NT2/D1 (cell line): ENCODE data around the gene ASPG.

Source experiments
- DNase-seq: peaks from one replicate; pipeline ENCODE4 v3.0.0-alpha.2; 2011; ENCODE audit warnings: low read depth, low spot score
- H3K27me3 ChIP-seq: 2 replicates; pipeline ENCODE4 v1.6.0; 2011; ENCODE audit warnings: mild to moderate bottlenecking; ENCODE audit not compliant: insufficient read length, insufficient read depth
- H3K36me3 ChIP-seq: 2 replicates; pipeline ENCODE4 v1.6.1; 2011; ENCODE audit warnings: mild to moderate bottlenecking, low read length, mixed read lengths; ENCODE audit not compliant: insufficient read depth, insufficient read length
- H3K4me1 ChIP-seq: 2 replicates; pipeline ENCODE4 v1.5.1; 2011; ENCODE audit not compliant: insufficient read depth, insufficient read length
- H3K4me3 ChIP-seq: 2 replicates; pipeline ENCODE4 v1.5.1; 2011; ENCODE audit warnings: low read depth; ENCODE audit not compliant: insufficient read length
- H3K9ac ChIP-seq: 2 replicates; pipeline ENCODE4 v1.6.0; 2011; ENCODE audit warnings: low read depth; ENCODE audit not compliant: insufficient read length
- H3K9me3 ChIP-seq: 2 replicates; pipeline ENCODE4 v1.5.1; 2011; ENCODE audit warnings: mild to moderate bottlenecking, low read length; ENCODE audit not compliant: insufficient read depth
- SUZ12 ChIP-seq: IDR thresholded peaks from 2 replicates; pipeline ENCODE4 v1.6.1; 2011; ENCODE audit not compliant: insufficient read length, insufficient read depth; ENCODE audit errors: extremely low read depth
- YY1 ChIP-seq: IDR thresholded peaks from 2 replicates; pipeline ENCODE4 v1.6.1; 2011; ENCODE audit not compliant: insufficient read length, insufficient read depth
- ZNF274 ChIP-seq: IDR thresholded peaks from 2 replicates; pipeline ENCODE4 v1.6.1; 2011; ENCODE audit warnings: mild to moderate bottlenecking, low read depth, low read length

The ASPG gene

DNA sequence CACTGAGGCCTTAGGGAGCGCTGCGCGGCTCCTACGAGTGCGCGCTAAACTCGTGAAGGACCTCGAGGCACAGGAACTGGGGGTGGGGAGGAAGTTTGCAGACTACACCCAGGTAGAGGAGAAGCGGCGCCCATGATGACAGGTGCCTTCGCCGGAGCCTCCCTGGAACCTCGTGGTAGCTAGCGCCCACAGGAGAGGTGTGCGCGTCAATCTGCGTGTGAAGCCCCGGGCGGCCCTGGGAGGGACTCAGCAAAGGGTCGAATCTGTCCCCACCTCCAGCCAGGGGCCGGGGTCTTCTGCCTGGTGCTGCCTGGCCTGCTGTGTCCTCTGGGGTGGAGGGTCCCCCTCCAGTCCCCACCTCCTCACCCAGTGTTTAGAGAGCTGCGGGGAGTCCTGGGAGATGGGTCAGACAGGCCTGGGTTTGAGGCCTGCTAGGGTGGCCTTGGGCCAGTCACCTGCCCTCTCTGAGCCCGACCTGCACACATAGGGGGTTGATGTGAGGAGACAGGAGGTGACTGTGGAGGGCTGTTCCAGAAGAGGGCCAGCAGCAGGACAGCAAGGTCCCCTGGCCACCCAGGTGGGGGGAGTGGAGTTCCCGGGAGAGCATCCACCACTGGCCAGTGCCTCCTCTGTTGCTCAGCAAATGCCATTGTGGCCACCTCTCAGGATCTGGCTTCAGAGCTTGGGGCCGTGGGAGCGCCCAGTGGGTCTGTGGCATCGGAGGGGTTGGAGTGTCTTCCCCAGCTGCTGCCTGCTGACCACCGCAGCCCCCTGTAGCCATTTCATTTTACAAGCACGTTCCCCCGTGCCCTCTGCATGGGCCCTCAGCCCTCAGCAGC, 32.7 kb downstream of the ASPG start:
- no peak overlapping the region for H3K9ac ChIP-seq
- peak overlapping the region; percentile 42 for H3K4me3 ChIP-seq
- DNase-seq: no peak

GRCh38 chr14:104119119-104119487, 33.6 kb downstream of the ASPG start:
- no peak for DNase-seq
- Histone ChIP-seq H3K36me3 (no peaks in the 10 kb centered on the region), H3K4me3 (no peak overlapping the region), H3K9me3 (peaks cover 2% of the 10 kb centered on the region; the same call in 1 of the 2 replicates), H3K27me3 (peaks cover 52% of the 10 kb centered on the region), H3K4me1 (peaks cover 4% of the 10 kb centered on the region), H3K9ac (no peak overlapping the region)
- TF ChIP-seq ZNF274 (no peak), YY1 (no peak), SUZ12 (no peak)

More for the DNA sequence above, 32.7 kb downstream of the ASPG start:
- Histone ChIP-seq H3K4me1 (peaks cover 4% of the 10 kb centered on the region), H3K36me3 (no peaks in the 10 kb centered on the region), H3K9me3 (no peaks in the 10 kb centered on the region), H3K27me3 (peaks cover 52% of the 10 kb centered on the region)
- TF ChIP-seq YY1: no peak
- TF ChIP-seq SUZ12: no peak
- TF ChIP-seq ZNF274: no peak

- peaks cover 7% of the 10 kb centered on the region; the same call in 1 of the 2 replicates for H3K9me3 ChIP-seq
- H3K4me1 ChIP-seq: peaks cover 4% of the 10 kb centered on the region
- H3K9ac ChIP-seq: no peak overlapping the region
- H3K36me3 ChIP-seq: no peaks in the 10 kb centered on the region
- TF ChIP-seq YY1 (no peak), ZNF274 (no peak), SUZ12 (no peak)
- no peak for DNase-seq
- no peak overlapping the region for H3K4me3 ChIP-seq
- peaks cover 51% of the 10 kb centered on the region for H3K27me3 ChIP-seq
Observed at GRCh38 chr14:104119488-104120251, 34.2 kb downstream of the ASPG start.

- no peak overlapping the region for H3K4me3 ChIP-seq
- H3K36me3 ChIP-seq: no peaks in the 10 kb centered on the region
- no peak overlapping the region for H3K9ac ChIP-seq
- DNase-seq: no peak
- no peak for TF ChIP-seq YY1
- no peak for TF ChIP-seq SUZ12
- TF ChIP-seq ZNF274: no peak
- H3K9me3 ChIP-seq: peaks cover 11% of the 10 kb centered on the region; the same call in 1 of the 2 replicates
- H3K4me1 ChIP-seq: peaks cover 4% of the 10 kb centered on the region
- peaks cover 45% of the 10 kb centered on the region for H3K27me3 ChIP-seq
Observed at GRCh38 chr14:104120281-104120741, 34.8 kb downstream of the ASPG start.

DNA sequence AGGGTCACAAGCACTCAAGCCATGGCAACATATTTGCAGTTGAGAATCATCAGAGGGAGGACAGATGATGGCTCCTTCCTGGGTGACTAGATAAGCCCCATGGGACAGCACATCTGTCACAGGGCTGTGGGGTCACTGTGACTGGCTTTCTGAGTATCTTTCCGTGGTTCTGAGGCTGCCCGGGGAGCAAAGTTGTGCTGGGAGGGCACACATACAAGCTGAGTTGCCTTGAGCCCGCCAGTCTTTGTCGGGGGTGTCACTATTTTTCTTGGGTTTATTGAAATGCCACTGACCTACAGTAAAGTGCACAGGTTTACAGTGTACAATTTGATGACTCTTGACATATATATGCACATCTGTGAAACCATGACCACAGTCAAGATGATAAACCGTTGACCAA, 35.6 kb downstream of the ASPG start:
- no peak for DNase-seq
- Histone ChIP-seq H3K4me3 (no peak overlapping the region), H3K9ac (no peak overlapping the region), H3K36me3 (no peaks in the 10 kb centered on the region), H3K27me3 (peaks cover 36% of the 10 kb centered on the region), H3K9me3 (peaks cover 11% of the 10 kb centered on the region; the same call in 1 of the 2 replicates), H3K4me1 (peaks cover 3% of the 10 kb centered on the region)
- TF ChIP-seq SUZ12: no peak
- TF ChIP-seq YY1: no peak
- no peak for TF ChIP-seq ZNF274

DNA sequence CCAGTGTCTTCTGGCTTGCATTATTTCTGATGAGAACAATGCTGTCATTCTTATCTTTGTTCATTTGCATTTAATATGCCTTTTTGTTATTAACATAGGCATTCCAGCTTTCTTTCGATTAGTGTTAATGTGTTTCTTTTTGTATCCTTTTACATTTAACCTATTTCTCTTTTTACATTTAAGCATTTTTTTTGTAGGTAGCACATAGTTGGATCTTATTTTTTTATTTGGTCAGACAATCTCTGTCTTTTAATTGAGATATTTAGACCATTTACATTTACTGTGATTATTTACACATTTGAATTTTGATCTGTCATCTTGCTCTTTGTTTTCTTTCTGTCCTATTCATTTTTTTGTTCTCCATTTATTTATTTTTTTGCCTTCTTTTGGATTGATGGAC, 38.4 kb downstream of the ASPG start:
- Histone ChIP-seq H3K36me3 (no peaks in the 10 kb centered on the region), H3K9me3 (peaks cover 12% of the 10 kb centered on the region; the same call in 1 of the 2 replicates), H3K4me3 (no peak overlapping the region), H3K9ac (no peak overlapping the region), H3K27me3 (peaks cover 10% of the 10 kb centered on the region), H3K4me1 (no peaks in the 10 kb centered on the region)
- DNase-seq: no peak
- TF ChIP-seq YY1 (no peak), ZNF274 (no peak), SUZ12 (no peak)

DNA sequence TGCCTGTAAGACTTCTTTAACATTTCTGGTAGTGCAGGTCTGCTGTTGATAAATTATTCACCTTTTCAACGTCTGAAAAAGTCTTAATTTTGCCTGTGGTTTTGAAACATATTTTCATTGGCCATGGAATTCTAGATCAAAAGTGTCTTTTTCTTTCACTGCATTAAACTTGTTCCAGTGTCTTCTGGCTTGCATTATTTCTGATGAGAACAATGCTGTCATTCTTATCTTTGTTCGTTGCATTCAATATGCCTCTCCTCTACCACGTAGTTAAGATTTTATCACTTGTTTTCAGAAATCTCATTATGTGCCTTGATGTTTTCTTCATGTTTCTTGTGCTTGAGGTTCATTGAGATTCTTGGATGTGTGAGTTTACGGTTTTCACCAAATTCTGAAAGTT, 39.5 kb downstream of the ASPG start:
- no peak for DNase-seq
- TF ChIP-seq ZNF274: no peak
- no peak for TF ChIP-seq SUZ12
- no peak for TF ChIP-seq YY1
- Histone ChIP-seq H3K4me1 (no peaks in the 10 kb centered on the region), H3K9me3 (peaks cover 23% of the 10 kb centered on the region), H3K9ac (no peak overlapping the region), H3K27me3 (peaks cover under 1% of the 10 kb centered on the region), H3K36me3 (no peaks in the 10 kb centered on the region), H3K4me3 (no peak overlapping the region)
